Ovary (tissue), 9 donors: ENCODE measurements around the gene IFI27L1. TPM values are rescaled to one million over a fixed set of nuclear protein-coding genes. Genes with fewer than 3 reads are reported as not detected.

Experiments used
- DNase-seq, 5 donors: peaks; one replicate each; pipeline ENCODE4 v3.0.0-alpha.2; 2019 to 2020
- H3K27ac ChIP-seq, 2 donors: fragments of 200-600 bp; one replicate each; pipeline versions ENCODE4 v1.5.1 to v1.8.0; 2019 to 2022
- H3K27me3 ChIP-seq: fragments of 200-600 bp; one replicate; pipeline ENCODE4 v1.8.0; 2022
- H3K36me3 ChIP-seq: fragments of 200-600 bp; sonication (generic); one replicate; pipeline ENCODE4 v1.5.1; 2019
- H3K4me1 ChIP-seq: one replicate; pipeline ENCODE4 v1.8.1; 2013; ENCODE audit warnings: mild to moderate bottlenecking, moderate library complexity; ENCODE audit not compliant: insufficient read depth
- H3K4me3 ChIP-seq: fragments of 200-600 bp; sonication (generic); one replicate; pipeline ENCODE4 v1.5.1; 2017
- H3K9me3 ChIP-seq, 2 donors: fragments of 200-600 bp in 1 of 2; sonication (generic) in 1 of 2; one replicate each; pipeline versions ENCODE4 v1.5.1 to v1.8.1; 2013 to 2019; ENCODE audit warnings: mild to moderate bottlenecking in 1 of 2, moderate library complexity in 1 of 2
- EP300 ChIP-seq: sonication (generic); formaldehyde crosslinking; IDR thresholded peaks from one replicate; pipeline ENCODE4 v1.6.1; 2017; ENCODE audit warnings: antibody characterized with exemption
- POLR2A ChIP-seq: fragments of 450-650 bp; IDR thresholded peaks from one replicate; pipeline ENCODE4 v1.6.1; 2017; ENCODE audit warnings: antibody characterized with exemption, mild to moderate bottlenecking, moderate library complexity
- WGBS, 3 donors: extraction: QIAGEN DNeasy Blood & Tissue Kit in 1 of 3; methylation state at CpG; one replicate each; pipeline versions ENCODE4 v1.1.5 to v1.1.7; 2013 to 2017; 5-methylcytosine and 5-hydroxymethylcytosine counted together
- intact Hi-C, 4 donors: fragments of 100-400 bp; cut with DNase I; formaldehyde crosslinking; loops; one replicate each; pipeline versions ENCODE4 v1.11.0 to v1.15.1; 2022 to 2023
- polyA plus RNA-seq, 2 donors: library from polyadenylated mRNA; stranded (reverse); fragments of 200-250 nt in 1 of 2; fragments of 350-450 nt in 1 of 2; fragmentation: Illumina TruSeq in 1 of 2; extraction: RNeasy Lipid Tissue Mini Kit (QIAGEN cat#74804) in 1 of 2; gene quantifications; one replicate each; pipeline ENCODE4 v1.2.3, GENCODE V29; 2013 to 2014
- total RNA-seq, 7 donors: library from RNA; depleted of rRNA in 2 of 7; stranded (reverse); fragments of >200 nt in 2 of 7; fragmentation: NEBNext Ultra II Directional in 3 of 7; extraction: Animal tissue kit (Norgen Biotek cat#: 25700) in 3 of 7; gene quantifications; one replicate each; pipeline versions ENCODE4 v1.1.0 to v1.2.4, GENCODE V29; 2016 to 2023
- TF ChIP-seq, protein P1 (sequence below), 3 donors: fragments of 450-650 bp in 2 of 3; fragments of 200-600 bp in 1 of 3; IDR thresholded peaks; one replicate each; pipeline versions ENCODE4 v1.5.1 to v1.8.0; 2016 to 2022; ENCODE audit warnings: antibody characterized with exemption in 3 of 3, mild to moderate bottlenecking in 1 of 3
- donor health status: DM: no; HTN: no; CAD: no; lungs with moderate emphysema.
- donor health status: DM: no; HTN: no; CAD: no.
- donor health status: Bipolar disorder and iron deficiency.
- donor health status: DM: yes; HTN: yes; CAD: no.
- donor health status: DM: no; HTN: no; CAD: no.
- donor health status: DM: yes; HTN: yes; CAD: no.

The IFI27L1 gene
- total and polyA plus RNA-seq, 9 donors = 21.5 to 57.0 (median 32.8) TPM

DNA sequence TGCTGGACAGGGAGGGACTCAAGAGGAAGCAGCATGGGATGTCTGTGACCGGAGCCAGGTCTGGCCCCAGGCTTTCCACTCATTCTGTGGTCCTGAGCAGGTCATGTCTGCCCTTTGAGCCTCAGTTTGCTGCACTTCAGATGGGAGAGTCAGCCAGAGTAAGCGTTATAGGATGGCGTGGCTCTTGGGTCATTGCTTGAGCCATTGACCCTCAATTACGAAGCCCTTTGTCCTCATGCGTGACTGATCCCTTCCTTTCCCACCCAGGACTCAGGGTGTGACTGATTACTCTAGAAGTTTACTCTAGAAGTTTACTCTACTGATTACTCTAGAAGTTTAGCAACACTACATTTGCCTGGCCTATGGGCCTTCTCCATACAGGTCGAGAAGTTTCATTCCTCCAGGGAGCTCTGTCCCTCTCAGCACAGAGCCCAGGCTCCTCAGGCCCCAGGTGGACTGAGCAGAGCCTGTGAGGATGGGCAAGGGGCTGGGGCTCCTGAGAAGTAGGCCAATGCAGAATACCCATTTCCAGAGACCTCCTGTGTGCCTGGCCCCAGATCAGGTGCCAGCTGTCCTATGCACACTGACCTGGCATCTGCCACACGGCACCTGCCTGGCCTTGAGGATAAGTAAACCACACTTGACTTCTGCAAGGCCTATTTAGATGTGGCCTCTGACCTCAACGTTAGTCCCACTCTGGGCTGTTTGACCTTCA, 21.8 kb downstream of the IFI27L1 start:
- 77 to 82% (median 82%) methylated on average over 8 of the region's 8 CpGs for WGBS, 3 donors
- no peaks in the 10 kb centered on the region for H3K4me1 ChIP-seq
- TF ChIP-seq, protein P1, sequence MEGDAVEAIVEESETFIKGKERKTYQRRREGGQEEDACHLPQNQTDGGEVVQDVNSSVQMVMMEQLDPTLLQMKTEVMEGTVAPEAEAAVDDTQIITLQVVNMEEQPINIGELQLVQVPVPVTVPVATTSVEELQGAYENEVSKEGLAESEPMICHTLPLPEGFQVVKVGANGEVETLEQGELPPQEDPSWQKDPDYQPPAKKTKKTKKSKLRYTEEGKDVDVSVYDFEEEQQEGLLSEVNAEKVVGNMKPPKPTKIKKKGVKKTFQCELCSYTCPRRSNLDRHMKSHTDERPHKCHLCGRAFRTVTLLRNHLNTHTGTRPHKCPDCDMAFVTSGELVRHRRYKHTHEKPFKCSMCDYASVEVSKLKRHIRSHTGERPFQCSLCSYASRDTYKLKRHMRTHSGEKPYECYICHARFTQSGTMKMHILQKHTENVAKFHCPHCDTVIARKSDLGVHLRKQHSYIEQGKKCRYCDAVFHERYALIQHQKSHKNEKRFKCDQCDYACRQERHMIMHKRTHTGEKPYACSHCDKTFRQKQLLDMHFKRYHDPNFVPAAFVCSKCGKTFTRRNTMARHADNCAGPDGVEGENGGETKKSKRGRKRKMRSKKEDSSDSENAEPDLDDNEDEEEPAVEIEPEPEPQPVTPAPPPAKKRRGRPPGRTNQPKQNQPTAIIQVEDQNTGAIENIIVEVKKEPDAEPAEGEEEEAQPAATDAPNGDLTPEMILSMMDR (IDR thresholded peaks at IDR 0.05) = no peak
- TF ChIP-seq POLR2A = no peak
- TF ChIP-seq EP300 = no peak
- DNase-seq = no peak
- intact Hi-C loops = no loop called here
- no peaks in the 10 kb centered on the region for H3K36me3 ChIP-seq
- no peak overlapping the region for H3K4me3 ChIP-seq
- no peak overlapping the region for H3K27ac ChIP-seq
- H3K9me3 ChIP-seq = no peaks in the 10 kb centered on the region
- H3K27me3 ChIP-seq = no peaks in the 10 kb centered on the region

DNA sequence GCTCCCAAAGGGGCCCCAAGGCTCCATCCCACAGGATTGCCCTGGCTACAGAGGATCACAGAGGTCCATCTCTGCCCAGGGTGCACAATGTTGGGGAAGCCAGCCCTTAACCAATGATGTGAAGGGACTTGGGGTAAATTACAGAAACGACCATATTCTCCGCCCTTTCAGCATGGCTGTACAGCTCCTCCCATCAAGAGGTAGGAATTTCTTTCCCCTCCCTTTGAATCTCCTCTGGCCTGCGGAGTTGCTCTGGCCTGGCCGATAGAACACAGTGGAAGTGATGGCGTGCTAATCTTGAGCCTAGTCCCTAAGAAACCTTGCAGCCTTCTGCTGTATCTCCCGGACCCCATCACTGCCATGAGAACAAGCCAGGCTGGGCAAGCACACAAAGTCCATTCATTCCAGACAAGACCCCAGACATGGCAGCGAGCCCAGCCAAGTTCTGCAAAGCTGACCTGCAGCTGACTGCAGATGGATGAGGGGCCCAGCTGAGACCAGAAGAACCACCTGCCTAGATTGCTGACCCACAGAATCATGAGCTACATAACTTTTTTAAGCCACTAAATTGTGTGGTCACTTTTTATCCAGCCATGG, 22.5 kb downstream of the IFI27L1 start:
- H3K27me3 ChIP-seq = no peaks in the 10 kb centered on the region
- DNase-seq = peak in 2 of 5 donors; percentile 37 to 66
- H3K4me1 ChIP-seq = no peaks in the 10 kb centered on the region
- no peaks in the 10 kb centered on the region for H3K9me3 ChIP-seq
- H3K27ac ChIP-seq = no peak overlapping the region
- TF ChIP-seq EP300 = no peak
- TF ChIP-seq POLR2A = no peak
- TF ChIP-seq, protein P1 (IDR thresholded peaks at IDR 0.05) = no peak
- intact Hi-C loops = no loop called here
- H3K4me3 ChIP-seq = no peak overlapping the region
- WGBS, 3 donors = 27 to 33% (median 27%) methylated on average over 7 of the region's 7 CpGs
- no peaks in the 10 kb centered on the region for H3K36me3 ChIP-seq

DNA sequence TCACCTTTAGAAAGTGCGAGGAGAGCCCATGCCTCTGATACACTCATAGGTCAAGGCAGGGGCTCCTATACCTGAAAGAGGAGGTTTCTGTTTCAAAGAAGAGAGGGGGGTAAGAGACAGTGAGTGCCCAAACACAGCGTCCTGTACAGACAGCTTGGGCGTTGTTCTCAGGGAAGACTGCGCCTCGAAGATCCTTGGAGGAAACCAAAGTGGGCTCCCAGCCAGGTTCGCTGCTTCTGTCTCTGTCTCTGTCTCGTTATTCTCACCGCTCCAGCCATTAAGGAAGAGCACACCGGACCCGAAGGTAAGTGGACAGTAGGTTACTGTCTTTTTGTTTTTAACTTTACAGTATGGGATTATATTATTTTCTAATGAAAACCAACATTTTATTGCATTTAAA, 23.6 kb downstream of the IFI27L1 start:
- Histone ChIP-seq H3K9me3 (no peaks in the 10 kb centered on the region), H3K4me3 (no peak overlapping the region), H3K27me3 (no peaks in the 10 kb centered on the region), H3K4me1 (peaks cover 4% of the 10 kb centered on the region), H3K36me3 (no peaks in the 10 kb centered on the region), H3K27ac (no peak overlapping the region)
- DNase-seq = no peak
- TF ChIP-seq EP300 (no peak), POLR2A (no peak)
- TF ChIP-seq, protein P1 (IDR thresholded peaks at IDR 0.05) = no peak
- intact Hi-C loops = no loop called here
- WGBS, 3 donors = 53 to 70% (median 66%) methylated on average over 10 of the region's 10 CpGs

DNA sequence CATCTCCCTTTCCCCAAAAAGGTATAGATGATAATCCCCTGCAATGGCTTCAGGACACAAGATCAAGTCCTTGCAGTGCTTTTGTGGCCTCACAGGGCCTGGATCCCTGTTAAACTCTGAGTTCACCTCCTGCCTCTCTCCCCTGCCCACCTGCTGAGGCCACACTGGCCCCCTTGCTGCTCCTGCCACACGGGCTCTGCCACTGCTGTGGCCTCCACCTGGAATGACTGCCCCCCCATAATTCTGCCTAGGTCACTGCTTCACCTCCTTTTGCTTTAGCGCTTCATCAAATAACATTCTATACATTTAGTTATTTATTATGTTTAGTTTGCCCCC, 28.8 kb downstream of the IFI27L1 start:
- intact Hi-C loops = no loop called here
- Histone ChIP-seq H3K36me3 (no peaks in the 10 kb centered on the region), H3K27me3 (no peaks in the 10 kb centered on the region), H3K27ac (peak overlapping the region; percentile 70 to 79), H3K4me3 (no peak overlapping the region), H3K9me3 (no peaks in the 10 kb centered on the region), H3K4me1 (peaks cover 10% of the 10 kb centered on the region)
- 88 to 95% (median 88%) methylated on average over 2 of the region's 2 CpGs for WGBS, 3 donors
- no peak for DNase-seq
- TF ChIP-seq POLR2A (no peak), EP300 (no peak)
- TF ChIP-seq, protein P1 (IDR thresholded peaks at IDR 0.05) = no peak
